Stimulated activated CD4-positive, alpha-beta T cell treated with anti-CD3 and anti-CD28 coated beads, TNF-alpha, amount 100 ng/mL, for 48 hours (primary cell): ENCODE data around the gene ATRX.
A peak's percentile ranks its signal among the peaks of the same experiment; 100 is the strongest.
"Not testable (repeated sequence)": the region's sequence is repeated elsewhere in the genome, so short reads cannot be mapped to it uniquely, and the experiment has no call there.

Experiments used
- DNase-seq, 3 donors: peaks; one replicate each; pipeline ENCODE4 v3.0.0-alpha.2; 2020; ENCODE audit warnings: low read depth in 3 of 3

Gene ATRX

GRCh38 chrX:77785486-77786364 is at the start of gene ATRX:
ATRX (minus strand) TSS chrX:77786216; CDS start chrX:77786001, 215 bp downstream.
- peak; percentile 34 to 62 (median 48) for DNase-seq

- not testable (repeated sequence) for DNase-seq
These were observed 45.5 kb upstream of the ATRX start for GRCh38 chrX:77831544-77831943.

- DNase-seq, result not testable (repeated sequence)
These were observed 36.0 kb upstream of the ATRX start for GRCh38 chrX:77821989-77822388.

- DNase-seq, result no peak
These were observed 34.2 kb upstream of the ATRX start for GRCh38 chrX:77820091-77820727.

GRCh38 chrX:77814210-77814609 is 28.2 kb upstream of the ATRX start:
- DNase-seq, result no peak

- DNase-seq, result no peak
These were observed 16.2 kb upstream of the ATRX start for GRCh38 chrX:77802201-77802600.

GRCh38 chrX:77795124-77795523 is 9.1 kb upstream of the ATRX start:
- DNase-seq, result no peak

- DNase-seq, result no peak
These were observed 7.9 kb upstream of the ATRX start for GRCh38 chrX:77793946-77794345.

GRCh38 chrX:77788050-77788449 is 2.0 kb upstream of the ATRX start:
- no peak for DNase-seq

GRCh38 chrX:77786365-77786680 is 307 bp upstream of the ATRX start:
- DNase-seq, result no peak

GRCh38 chrX:77779695-77780094 is 6.3 kb downstream of the ATRX start:
- no peak for DNase-seq

GRCh38 chrX:77776659-77777058 is 9.4 kb downstream of the ATRX start:
- DNase-seq, result no peak

GRCh38 chrX:77771601-77772000 is 14.4 kb downstream of the ATRX start:
- DNase-seq, result no peak

- DNase-seq, result no peak
These were observed 17.2 kb downstream of the ATRX start for GRCh38 chrX:77768787-77769186.

- DNase-seq, result not testable (repeated sequence)
These were observed 19.8 kb downstream of the ATRX start for GRCh38 chrX:77766212-77766611.

- DNase-seq, result no peak
These were observed 30.5 kb downstream of the ATRX start for GRCh38 chrX:77755561-77755960.

- not testable (repeated sequence) for DNase-seq
These were observed 32.1 kb downstream of the ATRX start for GRCh38 chrX:77753942-77754341.

GRCh38 chrX:77749695-77750094 is 36.3 kb downstream of the ATRX start:
- no peak for DNase-seq

- DNase-seq, result no peak
These were observed 42.3 kb downstream of the ATRX start for GRCh38 chrX:77743720-77744119.

- DNase-seq, result no peak
These were observed 43.1 kb downstream of the ATRX start for GRCh38 chrX:77742788-77743476.

GRCh38 chrX:77740376-77740905 is 45.6 kb downstream of the ATRX start:
- DNase-seq, result no peak

GRCh38 chrX:77733342-77733741 is 52.7 kb downstream of the ATRX start:
- DNase-seq, result no peak
